GM12878 (cell line): ENCODE measurements around the gene DNASE1L1.

Experiments
- CBFB ChIP-seq: IDR thresholded peaks from 2 replicates; pipeline ENCODE4 v1.6.1; 2016; ENCODE audit warnings: antibody characterized with exemption, low read depth
- CEBPB ChIP-seq, 2 experiments: fragments of 150-350 bp in 1 of 2; IDR thresholded peaks; 2 replicates each; pipeline ENCODE4 v1.6.1; 2012 to 2014; ENCODE audit warnings: low read depth in 2 of 2, low read length in 2 of 2, borderline replicate concordance in 1 of 2, inconsistent platforms in 1 of 2
- GABPA ChIP-seq: IDR thresholded peaks from 2 replicates; pipeline ENCODE4 v1.6.1; 2014; ENCODE audit warnings: antibody characterized with exemption, low read depth, mild to moderate bottlenecking, inconsistent platforms
- IKZF2 ChIP-seq, 2 experiments: fragments of 450-650 bp; IDR thresholded peaks; 2 replicates each; pipeline ENCODE4 v1.6.1; 2017; ENCODE audit warnings: mild to moderate bottlenecking in 2 of 2, moderate library complexity in 2 of 2
- NRF1 ChIP-seq: conservative IDR thresholded peaks from 2 replicates; pipeline ENCODE4 v1.6.1; 2011; ENCODE audit warnings: mild to moderate bottlenecking, low read depth, low read length, improper control_type of control experiment
- POU2F2 ChIP-seq: IDR thresholded peaks from 3 replicates; pipeline ENCODE4 v1.6.1; 2011; ENCODE audit warnings: low read depth, mild to moderate bottlenecking, low read length, borderline replicate concordance
- SP1 ChIP-seq: IDR thresholded peaks from one replicate; pipeline ENCODE4 v1.6.1; 2011; ENCODE audit warnings: low read depth, low read length
- YY1 ChIP-seq: IDR thresholded peaks from 2 replicates; pipeline ENCODE4 v1.6.1; 2011; ENCODE audit warnings: low read depth, mild to moderate bottlenecking, low read length
- ZNF217 ChIP-seq: fragments of 450-650 bp; IDR thresholded peaks from 2 replicates; pipeline ENCODE4 v1.6.1; 2017; ENCODE audit warnings: antibody characterized with exemption, mild to moderate bottlenecking
- TF ChIP-seq, protein P1 (sequence below): fragments of 450-650 bp; IDR thresholded peaks from 2 replicates; pipeline ENCODE4 v1.6.1; 2017; ENCODE audit warnings: mild to moderate bottlenecking
- TF ChIP-seq, protein P2 (sequence below), 3 experiments: IDR thresholded peaks in 2 of 3; conservative IDR thresholded peaks in 1 of 3; 2 replicates each; pipeline ENCODE4 v1.5.1; 2011; ENCODE audit warnings: low read depth in 3 of 3, low read length in 3 of 3, mild to moderate bottlenecking in 3 of 3, control low read depth in 2 of 3, moderate library complexity in 2 of 3, inconsistent platforms in 1 of 3, mixed read lengths in 1 of 3; ENCODE audit not compliant: control insufficient read depth in 2 of 3, insufficient read depth in 1 of 3; ENCODE audit errors: extremely low read depth in 1 of 3

- TF ChIP-seq, protein P1, sequence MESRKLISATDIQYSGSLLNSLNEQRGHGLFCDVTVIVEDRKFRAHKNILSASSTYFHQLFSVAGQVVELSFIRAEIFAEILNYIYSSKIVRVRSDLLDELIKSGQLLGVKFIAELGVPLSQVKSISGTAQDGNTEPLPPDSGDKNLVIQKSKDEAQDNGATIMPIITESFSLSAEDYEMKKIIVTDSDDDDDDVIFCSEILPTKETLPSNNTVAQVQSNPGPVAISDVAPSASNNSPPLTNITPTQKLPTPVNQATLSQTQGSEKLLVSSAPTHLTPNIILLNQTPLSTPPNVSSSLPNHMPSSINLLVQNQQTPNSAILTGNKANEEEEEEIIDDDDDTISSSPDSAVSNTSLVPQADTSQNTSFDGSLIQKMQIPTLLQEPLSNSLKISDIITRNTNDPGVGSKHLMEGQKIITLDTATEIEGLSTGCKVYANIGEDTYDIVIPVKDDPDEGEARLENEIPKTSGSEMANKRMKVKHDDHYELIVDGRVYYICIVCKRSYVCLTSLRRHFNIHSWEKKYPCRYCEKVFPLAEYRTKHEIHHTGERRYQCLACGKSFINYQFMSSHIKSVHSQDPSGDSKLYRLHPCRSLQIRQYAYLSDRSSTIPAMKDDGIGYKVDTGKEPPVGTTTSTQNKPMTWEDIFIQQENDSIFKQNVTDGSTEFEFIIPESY = no peak
- no peak for TF ChIP-seq POU2F2
- TF ChIP-seq SP1 = no peak
- no peak for TF ChIP-seq CBFB
- no peak for TF ChIP-seq GABPA
- TF ChIP-seq CEBPB (IDR thresholded peaks at IDR 0.05; ENCODE audit: borderline replicate concordance in 1 of 2, low read depth in 2 of 2, low read length in 2 of 2) = no peak
- no peak for TF ChIP-seq YY1
- no peak for TF ChIP-seq IKZF2 (IDR thresholded peaks at IDR 0.05)
- no peak for TF ChIP-seq NRF1
- TF ChIP-seq, protein P2, sequence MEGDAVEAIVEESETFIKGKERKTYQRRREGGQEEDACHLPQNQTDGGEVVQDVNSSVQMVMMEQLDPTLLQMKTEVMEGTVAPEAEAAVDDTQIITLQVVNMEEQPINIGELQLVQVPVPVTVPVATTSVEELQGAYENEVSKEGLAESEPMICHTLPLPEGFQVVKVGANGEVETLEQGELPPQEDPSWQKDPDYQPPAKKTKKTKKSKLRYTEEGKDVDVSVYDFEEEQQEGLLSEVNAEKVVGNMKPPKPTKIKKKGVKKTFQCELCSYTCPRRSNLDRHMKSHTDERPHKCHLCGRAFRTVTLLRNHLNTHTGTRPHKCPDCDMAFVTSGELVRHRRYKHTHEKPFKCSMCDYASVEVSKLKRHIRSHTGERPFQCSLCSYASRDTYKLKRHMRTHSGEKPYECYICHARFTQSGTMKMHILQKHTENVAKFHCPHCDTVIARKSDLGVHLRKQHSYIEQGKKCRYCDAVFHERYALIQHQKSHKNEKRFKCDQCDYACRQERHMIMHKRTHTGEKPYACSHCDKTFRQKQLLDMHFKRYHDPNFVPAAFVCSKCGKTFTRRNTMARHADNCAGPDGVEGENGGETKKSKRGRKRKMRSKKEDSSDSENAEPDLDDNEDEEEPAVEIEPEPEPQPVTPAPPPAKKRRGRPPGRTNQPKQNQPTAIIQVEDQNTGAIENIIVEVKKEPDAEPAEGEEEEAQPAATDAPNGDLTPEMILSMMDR (IDR thresholded peaks at IDR 0.05 in 2 of 3, conservative IDR thresholded peaks at IDR 0.05 in 1 of 3; ENCODE audit: control insufficient read depth in 2 of 3, extremely low read depth in 1 of 3, insufficient read depth in 1 of 3, low read depth in 3 of 3, low read length in 3 of 3) = no peak
- no peak for TF ChIP-seq ZNF217
Observed at GRCh38 chrX:154355776-154356140, 53.3 kb downstream of the DNASE1L1 start.
